A673 (cell line): ENCODE data around the gene FAM120B.

Experiments used
- CTCF ChIP-seq: fragments of 300-800, 200-600 bp; sonication (generic); conservative IDR thresholded peaks from 2 replicates; pipeline ENCODE4 v1.5.1; 2017; ENCODE audit warnings: low read depth, mild to moderate bottlenecking, antibody characterized with exemption, low read length, moderate library complexity, mixed read lengths
- EZH2 ChIP-seq: fragments of 200-600 bp; sonication (generic); IDR thresholded peaks from 2 replicates; pipeline ENCODE4 v1.6.1; 2017; ENCODE audit warnings: borderline replicate concordance, low read depth, mild to moderate bottlenecking, mixed read lengths, antibody characterized with exemption, low read length; ENCODE audit not compliant: poor library complexity, severe bottlenecking

GRCh38 chr6:170263410-170263809 is 43.1 kb upstream of the FAM120B start:
- TF ChIP-seq CTCF (no peak), EZH2 (no peak)
